GM18867 (cell line): ENCODE data around the gene FRAT2.
A peak's percentile ranks its signal among the peaks of the same experiment; 100 is the strongest.

Source experiments
- ATAC-seq: cut with Tn5 transposase; IDR thresholded peaks from one replicate; pipeline ENCODE4 v1.9.1; 2021; ENCODE audit warnings: mild to moderate bottlenecking, moderate library complexity; ENCODE audit not compliant: unreplicated experiment

FRAT2 gene

GRCh38 chr10:97334370-97335175 lies at the start of gene FRAT2:
FRAT2 (minus strand) TSS chr10:97334729; CDS start chr10:97334572, 157 bp downstream.
- peak; percentile 85 for ATAC-seq

- no peak for ATAC-seq
Observed at GRCh38 chr10:97384156-97384555, 49.6 kb upstream of the FRAT2 start.

GRCh38 chr10:97383159-97383558 lies 48.6 kb upstream of the FRAT2 start:
- no peak for ATAC-seq

- no peak for ATAC-seq
Observed at GRCh38 chr10:97381626-97382025, 47.1 kb upstream of the FRAT2 start.

- ATAC-seq = no peak
Observed at GRCh38 chr10:97380516-97380915, 46.0 kb upstream of the FRAT2 start.

- no peak for ATAC-seq
Observed at GRCh38 chr10:97378933-97379921, 44.7 kb upstream of the FRAT2 start.

- no peak for ATAC-seq
Observed at GRCh38 chr10:97376413-97376812, 41.9 kb upstream of the FRAT2 start.

- no peak for ATAC-seq
Observed at GRCh38 chr10:97373456-97373855, 38.9 kb upstream of the FRAT2 start.

- no peak for ATAC-seq
Observed at GRCh38 chr10:97372233-97372875, 37.8 kb upstream of the FRAT2 start.

GRCh38 chr10:97371696-97372095 lies 37.2 kb upstream of the FRAT2 start:
- ATAC-seq = no peak

- ATAC-seq = no peak
Observed at GRCh38 chr10:97367126-97367649, 32.7 kb upstream of the FRAT2 start.

GRCh38 chr10:97366572-97366971 lies 32.0 kb upstream of the FRAT2 start:
- no peak for ATAC-seq

GRCh38 chr10:97365761-97366351 lies 31.3 kb upstream of the FRAT2 start:
- no peak for ATAC-seq

- no peak for ATAC-seq
Observed at GRCh38 chr10:97363071-97363470, 28.5 kb upstream of the FRAT2 start.

- no peak for ATAC-seq
Observed at GRCh38 chr10:97362310-97363033, 27.9 kb upstream of the FRAT2 start.

GRCh38 chr10:97361537-97361901 lies 27.0 kb upstream of the FRAT2 start:
- no peak for ATAC-seq

- no peak for ATAC-seq
Observed at GRCh38 chr10:97360705-97361536, 26.4 kb upstream of the FRAT2 start.

- ATAC-seq = no peak
Observed at GRCh38 chr10:97358781-97359180, 24.3 kb upstream of the FRAT2 start.

GRCh38 chr10:97358349-97358748 lies 23.8 kb upstream of the FRAT2 start:
- no peak for ATAC-seq
